Measurements from ENCODE around the gene PPFIA1. TPM values are rescaled to one million over a fixed set of nuclear protein-coding genes. Genes with fewer than 3 reads are reported as not detected.
"Not testable (repeated sequence)": the region's sequence is repeated elsewhere in the genome, so short reads cannot be mapped to it uniquely, and the experiment has no call there.

PPFIA1 gene
- total and polyA plus RNA-seq, 4 donors = 19.0 to 74.7 (median 49.0) TPM

DNA sequence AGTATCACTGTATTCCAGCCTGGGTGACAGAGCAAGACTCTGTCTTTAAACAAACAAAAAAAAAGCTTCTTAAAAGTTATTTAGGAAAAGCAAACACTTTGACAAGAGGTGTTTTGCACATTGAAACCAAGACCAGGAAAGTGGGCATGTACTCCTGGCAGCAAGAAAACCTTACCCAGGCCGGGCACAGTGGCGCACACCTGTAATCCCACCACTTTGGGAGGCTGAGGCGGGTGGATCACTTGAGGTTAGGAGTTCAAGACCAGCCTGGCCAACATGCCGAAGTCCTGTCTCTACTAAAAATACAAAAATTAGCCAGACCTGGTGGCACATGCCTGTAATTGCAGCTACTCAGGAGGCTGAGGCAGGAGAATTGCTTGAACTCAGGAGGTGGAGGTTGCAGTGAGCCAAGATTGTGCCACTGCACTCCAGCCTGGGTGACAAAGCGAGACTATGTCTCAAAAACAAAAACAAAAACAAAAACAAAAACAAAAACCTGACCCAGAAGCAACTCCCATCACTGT is 60.9 kb downstream of the PPFIA1 start:
- H3K4me3 ChIP-seq (ENCODE audit: low read length in 2 of 2); ATAC-seq (ENCODE audit: low FRiP score); intact Hi-C loops (cut with DNase I); H3K9me3 ChIP-seq (ENCODE audit: control insufficient read depth, low read length); DNase-seq; H3K27ac ChIP-seq (ENCODE audit: low read depth in 1 of 2, low read length in 2 of 2); H3K27me3 ChIP-seq (ENCODE audit: control insufficient read depth in 1 of 2, insufficient read depth in 2 of 2, low read length in 1 of 2); H3K4me1 ChIP-seq (ENCODE audit: control insufficient read depth in 1 of 2, insufficient read depth in 2 of 2, low read length in 2 of 2): not testable (repeated sequence)
- H3K36me3 ChIP-seq (ENCODE audit: control insufficient read depth in 1 of 2, insufficient read depth in 2 of 2, low read length in 1 of 2) = peaks cover 6 to 24% of the 10 kb centered on the region in 2 donors
- WGBS, 2 donors = 92 to 95% methylated on average over 5 of the region's 5 CpGs

DNA sequence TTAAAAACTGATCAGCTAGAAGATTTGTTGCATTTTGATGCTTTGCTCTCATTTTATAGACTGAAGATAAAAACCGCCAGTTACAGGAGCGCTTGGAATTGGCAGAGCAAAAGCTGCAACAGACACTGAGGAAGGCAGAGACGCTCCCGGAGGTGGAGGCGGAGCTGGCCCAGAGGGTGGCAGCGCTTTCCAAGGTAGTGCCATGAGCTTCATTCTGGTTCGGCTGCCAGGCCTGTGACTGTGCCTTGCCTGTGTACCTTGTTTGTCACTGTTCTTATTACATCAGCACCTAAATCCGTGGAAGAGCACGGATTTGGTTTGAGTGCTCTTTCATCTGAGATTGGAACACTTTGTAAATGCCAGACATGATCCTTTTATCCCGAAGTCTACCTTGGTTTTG is 61.4 kb downstream of the PPFIA1 start:
- Histone ChIP-seq H3K27ac (ENCODE audit: low read depth in 1 of 2, low read length in 2 of 2) (no peak overlapping the region), H3K4me3 (ENCODE audit: low read length in 2 of 2) (no peak overlapping the region), H3K27me3 (ENCODE audit: control insufficient read depth in 1 of 2, insufficient read depth in 2 of 2, low read length in 1 of 2) (no peaks in the 10 kb centered on the region), H3K9me3 (ENCODE audit: control insufficient read depth, low read length) (no peaks in the 10 kb centered on the region), H3K4me1 (ENCODE audit: control insufficient read depth in 1 of 2, insufficient read depth in 2 of 2, low read length in 2 of 2) (no peaks in the 10 kb centered on the region), H3K36me3 (ENCODE audit: control insufficient read depth in 1 of 2, insufficient read depth in 2 of 2, low read length in 1 of 2) (peaks cover 6 to 24% of the 10 kb centered on the region in 2 donors)
- DNase-seq (no peak), ATAC-seq (ENCODE audit: low FRiP score) (no peak)
- intact Hi-C loops (cut with DNase I) = no loop called here
- WGBS, 2 donors = 83 to 84% methylated on average over 10 of the region's 10 CpGs

- H3K27ac ChIP-seq (ENCODE audit: low read depth in 1 of 2, low read length in 2 of 2) = no peak overlapping the region
- H3K36me3 ChIP-seq (ENCODE audit: control insufficient read depth in 1 of 2, insufficient read depth in 2 of 2, low read length in 1 of 2) = peaks cover 6 to 19% of the 10 kb centered on the region in 2 donors
Observed at GRCh38 chr11:70332567-70332966, 62.1 kb downstream of the PPFIA1 start.

DNA sequence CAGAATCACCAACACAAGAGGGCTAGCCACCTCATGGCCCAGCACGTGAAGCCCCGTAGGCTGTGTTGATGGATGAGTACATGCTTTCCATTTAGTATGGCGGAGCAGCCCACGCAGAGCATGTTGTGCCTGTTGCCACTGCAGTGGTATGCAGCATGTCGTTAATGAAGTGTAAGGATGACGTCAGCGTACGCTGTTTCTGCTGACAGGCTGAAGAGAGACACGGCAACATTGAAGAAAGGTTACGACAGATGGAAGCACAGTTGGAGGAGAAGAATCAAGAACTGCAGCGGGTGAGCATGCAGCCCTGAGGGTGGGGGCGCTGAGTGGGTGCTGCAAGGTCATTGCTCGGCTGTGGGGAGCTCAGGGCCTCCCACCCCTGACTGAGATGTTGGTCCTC is 62.8 kb downstream of the PPFIA1 start:
- 85 to 88% methylated on average over 13 of the region's 13 CpGs for WGBS, 2 donors
- H3K36me3 ChIP-seq (ENCODE audit: control insufficient read depth in 1 of 2, insufficient read depth in 2 of 2, low read length in 1 of 2) = peaks cover 6 to 21% of the 10 kb centered on the region in 2 donors
- no peaks in the 10 kb centered on the region for H3K4me1 ChIP-seq (ENCODE audit: control insufficient read depth in 1 of 2, insufficient read depth in 2 of 2, low read length in 2 of 2)
- ATAC-seq (ENCODE audit: low FRiP score) = no peak
- no peaks in the 10 kb centered on the region for H3K27me3 ChIP-seq (ENCODE audit: control insufficient read depth in 1 of 2, insufficient read depth in 2 of 2, low read length in 1 of 2)
- intact Hi-C loops (cut with DNase I) = no loop called here
- DNase-seq = no peak
- no peak overlapping the region for H3K27ac ChIP-seq (ENCODE audit: low read depth in 1 of 2, low read length in 2 of 2)
- no peak overlapping the region for H3K4me3 ChIP-seq (ENCODE audit: low read length in 2 of 2)
- H3K9me3 ChIP-seq (ENCODE audit: control insufficient read depth, low read length) = no peaks in the 10 kb centered on the region

More at GRCh38 chr11:70332567-70332966, 62.1 kb downstream of the PPFIA1 start:
- DNase-seq = no peak
- ATAC-seq (ENCODE audit: low FRiP score) = no peak
- intact Hi-C loops (cut with DNase I) = no loop called here
- Histone ChIP-seq H3K27me3 (ENCODE audit: control insufficient read depth in 1 of 2, insufficient read depth in 2 of 2, low read length in 1 of 2) (no peaks in the 10 kb centered on the region), H3K9me3 (ENCODE audit: control insufficient read depth, low read length) (no peaks in the 10 kb centered on the region), H3K4me1 (ENCODE audit: control insufficient read depth in 1 of 2, insufficient read depth in 2 of 2, low read length in 2 of 2) (no peaks in the 10 kb centered on the region), H3K4me3 (ENCODE audit: low read length in 2 of 2) (no peak overlapping the region)
- 91 to 94% methylated on average over 7 of the region's 7 CpGs for WGBS, 2 donors

- Histone ChIP-seq H3K27me3 (ENCODE audit: control insufficient read depth in 1 of 2, insufficient read depth in 2 of 2, low read length in 1 of 2) (no peaks in the 10 kb centered on the region), H3K4me3 (ENCODE audit: low read length in 2 of 2) (no peak overlapping the region), H3K36me3 (ENCODE audit: control insufficient read depth in 1 of 2, insufficient read depth in 2 of 2, low read length in 1 of 2) (peaks cover 10 to 20% of the 10 kb centered on the region in 2 donors), H3K4me1 (ENCODE audit: control insufficient read depth in 1 of 2, insufficient read depth in 2 of 2, low read length in 2 of 2) (no peaks in the 10 kb centered on the region), H3K9me3 (ENCODE audit: control insufficient read depth, low read length) (no peaks in the 10 kb centered on the region), H3K27ac (ENCODE audit: low read depth in 1 of 2, low read length in 2 of 2) (no peak overlapping the region)
- no peak for DNase-seq
- no peak for ATAC-seq (ENCODE audit: low FRiP score)
- WGBS, 2 donors = 92 to 93% methylated on average over 16 of the region's 16 CpGs
- intact Hi-C loops (cut with DNase I) = no loop called here
Observed at GRCh38 chr11:70334351-70334995, 64.0 kb downstream of the PPFIA1 start.

DNA sequence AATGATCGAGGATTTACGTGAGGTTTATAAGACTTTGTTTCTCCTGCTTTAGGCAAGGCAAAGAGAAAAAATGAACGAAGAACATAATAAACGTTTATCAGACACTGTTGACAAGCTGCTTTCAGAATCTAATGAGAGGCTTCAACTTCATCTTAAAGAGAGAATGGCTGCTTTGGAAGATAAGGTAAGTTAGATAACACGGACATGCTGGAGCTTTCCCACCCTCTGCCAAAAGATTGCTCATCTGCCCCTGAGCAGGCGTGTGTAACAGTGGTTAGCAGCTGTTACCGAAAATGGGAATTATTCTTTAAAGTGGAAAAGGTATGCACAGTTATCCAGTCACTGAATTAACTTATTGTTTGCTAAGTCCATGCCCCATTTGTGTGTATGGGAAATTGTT is 65.0 kb downstream of the PPFIA1 start:
- 87 to 89% methylated on average over 7 of the region's 7 CpGs for WGBS, 2 donors

DNA sequence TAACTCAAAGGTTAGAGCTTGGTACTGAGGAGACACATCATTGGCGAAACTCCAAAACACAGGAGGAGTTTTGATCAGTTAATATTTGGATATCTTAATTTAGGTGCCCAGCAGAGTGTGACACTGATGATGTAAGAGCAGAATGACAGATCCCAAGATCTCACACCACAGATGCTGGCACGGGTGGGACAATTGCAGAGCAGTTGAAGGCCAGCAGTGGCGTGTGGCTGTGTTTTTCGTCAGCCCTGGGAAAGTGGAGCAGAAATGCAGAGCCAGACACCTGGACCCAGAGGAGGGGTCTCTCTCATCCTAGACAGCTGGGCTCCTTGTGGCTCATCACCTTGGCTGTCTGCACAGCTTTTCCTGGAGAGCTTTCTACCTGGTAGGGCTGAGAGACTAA is 68.1 kb downstream of the PPFIA1 start:
- H3K9me3 ChIP-seq (ENCODE audit: control insufficient read depth, low read length) = no peaks in the 10 kb centered on the region
- no peak overlapping the region for H3K4me3 ChIP-seq (ENCODE audit: low read length in 2 of 2)
- intact Hi-C loops (cut with DNase I) = no loop called here
- ATAC-seq (ENCODE audit: low FRiP score) (no peak), DNase-seq (no peak)
- H3K36me3 ChIP-seq (ENCODE audit: control insufficient read depth in 1 of 2, insufficient read depth in 2 of 2, low read length in 1 of 2) = peaks cover 7 to 13% of the 10 kb centered on the region in 2 donors
- no peaks in the 10 kb centered on the region for H3K4me1 ChIP-seq (ENCODE audit: control insufficient read depth in 1 of 2, insufficient read depth in 2 of 2, low read length in 2 of 2)
- no peaks in the 10 kb centered on the region for H3K27me3 ChIP-seq (ENCODE audit: control insufficient read depth in 1 of 2, insufficient read depth in 2 of 2, low read length in 1 of 2)
- WGBS, 2 donors = 85 to 87% methylated on average over 4 of the region's 4 CpGs
- H3K27ac ChIP-seq (ENCODE audit: low read depth in 1 of 2, low read length in 2 of 2) = no peak overlapping the region

More for the DNA sequence above, 65.0 kb downstream of the PPFIA1 start:
- Histone ChIP-seq H3K4me1 (ENCODE audit: control insufficient read depth in 1 of 2, insufficient read depth in 2 of 2, low read length in 2 of 2) (no peaks in the 10 kb centered on the region), H3K9me3 (ENCODE audit: control insufficient read depth, low read length) (no peaks in the 10 kb centered on the region), H3K27me3 (ENCODE audit: control insufficient read depth in 1 of 2, insufficient read depth in 2 of 2, low read length in 1 of 2) (no peaks in the 10 kb centered on the region), H3K27ac (ENCODE audit: low read depth in 1 of 2, low read length in 2 of 2) (no peak overlapping the region), H3K36me3 (ENCODE audit: control insufficient read depth in 1 of 2, insufficient read depth in 2 of 2, low read length in 1 of 2) (peaks cover 10 to 17% of the 10 kb centered on the region in 2 donors), H3K4me3 (ENCODE audit: low read length in 2 of 2) (no peak overlapping the region)
- intact Hi-C loops (cut with DNase I) = no loop called here
- ATAC-seq (ENCODE audit: low FRiP score) (no peak), DNase-seq (no peak)

GRCh38 chr11:70339066-70339465 is 68.6 kb downstream of the PPFIA1 start:
- Histone ChIP-seq H3K9me3 (ENCODE audit: control insufficient read depth, low read length) (no peaks in the 10 kb centered on the region), H3K4me3 (ENCODE audit: low read length in 2 of 2) (no peak overlapping the region), H3K27me3 (ENCODE audit: control insufficient read depth in 1 of 2, insufficient read depth in 2 of 2, low read length in 1 of 2) (no peaks in the 10 kb centered on the region), H3K36me3 (ENCODE audit: control insufficient read depth in 1 of 2, insufficient read depth in 2 of 2, low read length in 1 of 2) (peaks cover 7 to 18% of the 10 kb centered on the region in 2 donors), H3K27ac (ENCODE audit: low read depth in 1 of 2, low read length in 2 of 2) (no peak overlapping the region), H3K4me1 (ENCODE audit: control insufficient read depth in 1 of 2, insufficient read depth in 2 of 2, low read length in 2 of 2) (no peaks in the 10 kb centered on the region)
- DNase-seq (no peak), ATAC-seq (ENCODE audit: low FRiP score) (no peak)
- WGBS, 2 donors = 79 to 84% methylated on average over 8 of the region's 8 CpGs
- intact Hi-C loops (cut with DNase I) = no loop called here

DNA sequence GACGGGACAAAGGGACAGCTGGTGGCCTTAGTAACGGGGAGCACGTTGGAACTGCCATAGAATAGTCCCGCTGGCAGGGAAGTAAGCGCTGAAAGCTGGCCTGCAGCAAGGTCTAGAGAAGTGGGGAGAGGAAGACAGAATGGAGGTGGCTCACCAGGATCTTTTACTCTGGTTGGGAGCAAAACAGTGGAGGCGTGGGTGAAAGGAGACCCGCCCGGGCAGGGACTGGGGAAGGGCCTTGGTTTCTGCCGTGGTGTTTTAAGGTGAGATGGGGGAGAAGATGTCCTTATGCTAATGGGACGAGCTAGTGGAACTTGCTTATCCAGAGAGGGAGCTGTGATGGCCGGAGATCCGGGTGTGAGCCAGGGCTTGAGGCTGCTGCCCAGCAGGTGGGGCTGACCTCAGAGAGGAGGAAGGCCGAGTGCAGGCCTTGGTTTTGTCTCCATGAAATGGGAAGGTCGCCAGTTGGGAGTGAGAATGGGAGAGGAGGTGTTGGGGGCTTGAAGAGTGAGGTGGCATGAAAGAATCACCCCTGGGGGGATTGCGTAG is 71.5 kb downstream of the PPFIA1 start:
- no peak overlapping the region for H3K4me3 ChIP-seq (ENCODE audit: low read length in 2 of 2)
- intact Hi-C loops (cut with DNase I) = no loop called here
- no peak overlapping the region for H3K27ac ChIP-seq (ENCODE audit: low read depth in 1 of 2, low read length in 2 of 2)
- 84 to 85% methylated on average over 15 of the region's 15 CpGs for WGBS, 2 donors
- H3K36me3 ChIP-seq (ENCODE audit: control insufficient read depth in 1 of 2, insufficient read depth in 2 of 2, low read length in 1 of 2) = peaks cover 9 to 12% of the 10 kb centered on the region in 2 donors
- no peaks in the 10 kb centered on the region for H3K4me1 ChIP-seq (ENCODE audit: control insufficient read depth in 1 of 2, insufficient read depth in 2 of 2, low read length in 2 of 2)
- no peaks in the 10 kb centered on the region for H3K27me3 ChIP-seq (ENCODE audit: control insufficient read depth in 1 of 2, insufficient read depth in 2 of 2, low read length in 1 of 2)
- no peak for DNase-seq
- H3K9me3 ChIP-seq (ENCODE audit: control insufficient read depth, low read length) = no peaks in the 10 kb centered on the region
- no peak for ATAC-seq (ENCODE audit: low FRiP score)

All from aorta (tissue), 5 donors.